Activated CD4-positive, alpha-beta memory T cell treated with anti-CD3 and anti-CD28 coated beads, Interleukin-2, amount 10 ng/mL, durations not matched to agents 7 days and 5 days (primary cell): ENCODE data around the gene ERICH6B. TPM values are rescaled to one million over a fixed set of nuclear protein-coding genes. Genes with fewer than 3 reads are reported as not detected.

Experiments used
- CTCF ChIA-PET: fragments of 350-600 bp; sonication (Branson Sonifier 250); formaldehyde crosslinking; loops from one replicate; lab custom pipeline; 2021; ENCODE audit warnings: antibody characterized with exemption, inconsistent platforms; lab: Charles Lee
- POLR2A ChIA-PET: fragments of 350-600 bp; sonication (Branson Sonifier 250); formaldehyde crosslinking; loops from one replicate; lab custom pipeline; 2021; ENCODE audit warnings: antibody characterized with exemption; lab: Charles Lee
- DNase-seq: peaks from one replicate; pipeline ENCODE4 v3.0.0-alpha.2; 2020
- H3K27ac Mint-ChIP-seq: one replicate; pipeline ENCODE4 v1.8.0; 2021; ENCODE audit warnings: mild to moderate bottlenecking, mixed read lengths
- H3K27me3 Mint-ChIP-seq: one replicate; pipeline ENCODE4 v1.8.0; 2021; ENCODE audit warnings: mixed read lengths
- H3K36me3 Mint-ChIP-seq: one replicate; pipeline ENCODE4 v1.8.0; 2021; ENCODE audit warnings: low read depth, mixed read lengths
- H3K4me1 Mint-ChIP-seq: one replicate; pipeline ENCODE4 v1.8.0; 2021; ENCODE audit warnings: mixed read lengths
- H3K4me3 Mint-ChIP-seq: one replicate; pipeline ENCODE4 v1.8.0; 2021; ENCODE audit warnings: mild to moderate bottlenecking, mixed read lengths
- H3K9me3 Mint-ChIP-seq: one replicate; pipeline ENCODE4 v1.8.0; 2021; ENCODE audit warnings: mixed read lengths
- total RNA-seq, 2 experiments: library from RNA; stranded (reverse); gene quantifications; one replicate each; pipeline ENCODE4 v1.2.3, GENCODE V29; 2021

The ERICH6B gene
- total RNA-seq, 2 experiments from 2014 or later: not detected

DNA sequence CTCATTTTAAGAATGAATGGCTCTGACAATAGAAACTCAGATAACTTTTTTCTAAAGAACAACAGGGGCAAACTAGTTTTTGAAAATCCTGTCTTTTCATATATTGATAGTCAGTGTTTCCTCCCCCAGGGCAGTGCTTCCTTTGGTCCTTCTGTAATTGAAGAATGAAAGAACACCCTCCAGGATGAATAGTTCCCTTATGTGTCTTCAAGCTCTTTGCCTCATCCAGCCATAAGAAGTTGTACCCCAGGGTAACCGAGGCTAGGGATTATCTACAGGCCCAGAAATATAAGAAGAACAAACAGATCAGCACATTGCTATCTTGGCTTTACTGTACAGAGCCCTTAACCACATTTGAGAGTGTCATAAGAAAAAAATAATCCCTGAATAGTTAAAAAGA is 12.1 kb upstream of the ERICH6B start:
- Mint-ChIP-seq H3K4me1 (no peaks in the 10 kb centered on the region), H3K4me3 (no peak overlapping the region), H3K27me3 (peaks cover 22% of the 10 kb centered on the region), H3K36me3 (no peaks in the 10 kb centered on the region), H3K27ac (no peak overlapping the region), H3K9me3 (no peaks in the 10 kb centered on the region)
- DNase-seq: no peak
- ChIA-PET CTCF (interaction anchor here (1.0 kb wide), 1 partner anchor 11 kb away, joined by 3 read pairs; no protein-coding TSS in a partner anchor), POLR2A (no interaction called here)

DNA sequence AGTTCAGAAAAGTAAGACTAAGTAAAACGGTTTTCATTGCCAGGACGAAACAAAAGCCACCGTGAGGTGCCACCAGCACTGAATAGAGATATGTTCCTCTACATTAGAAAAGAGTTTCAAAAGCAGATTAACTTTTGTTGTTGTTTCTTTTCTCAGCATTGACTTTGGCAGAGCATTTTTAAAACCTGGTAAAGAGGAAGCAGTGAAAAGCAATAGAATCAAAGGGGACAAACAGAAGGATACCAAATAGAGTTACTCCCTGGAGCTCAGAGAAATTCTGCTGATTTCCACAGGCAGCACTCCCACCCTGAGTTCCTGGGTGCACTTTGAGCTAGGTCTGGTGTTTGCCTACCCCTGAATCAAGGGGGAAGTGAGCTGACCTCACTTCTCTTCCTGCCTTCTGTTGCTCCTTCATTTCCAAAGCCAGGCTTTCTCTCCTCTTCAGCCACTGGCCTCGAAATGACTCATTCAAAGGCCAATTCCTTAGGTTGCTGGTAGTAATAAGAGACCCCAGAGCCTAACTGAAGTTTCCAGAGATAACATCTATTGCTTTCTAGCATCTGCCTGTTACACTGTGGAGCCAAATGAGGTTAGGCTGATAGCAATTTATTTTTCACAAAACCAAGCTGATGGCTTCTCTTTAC is 11.3 kb upstream of the ERICH6B start:
- ChIA-PET CTCF (interaction anchor here (1.0 to 2.6 kb wide), 2 partner anchors 12 to 91 kb away, joined by 3 to 8 read pairs; no protein-coding TSS in a partner anchor), POLR2A (no interaction called here)
- Mint-ChIP-seq H3K36me3 (no peaks in the 10 kb centered on the region), H3K27ac (no peak overlapping the region), H3K4me3 (no peak overlapping the region), H3K4me1 (no peaks in the 10 kb centered on the region), H3K9me3 (no peaks in the 10 kb centered on the region), H3K27me3 (peaks cover 22% of the 10 kb centered on the region)
- no peak for DNase-seq

DNA sequence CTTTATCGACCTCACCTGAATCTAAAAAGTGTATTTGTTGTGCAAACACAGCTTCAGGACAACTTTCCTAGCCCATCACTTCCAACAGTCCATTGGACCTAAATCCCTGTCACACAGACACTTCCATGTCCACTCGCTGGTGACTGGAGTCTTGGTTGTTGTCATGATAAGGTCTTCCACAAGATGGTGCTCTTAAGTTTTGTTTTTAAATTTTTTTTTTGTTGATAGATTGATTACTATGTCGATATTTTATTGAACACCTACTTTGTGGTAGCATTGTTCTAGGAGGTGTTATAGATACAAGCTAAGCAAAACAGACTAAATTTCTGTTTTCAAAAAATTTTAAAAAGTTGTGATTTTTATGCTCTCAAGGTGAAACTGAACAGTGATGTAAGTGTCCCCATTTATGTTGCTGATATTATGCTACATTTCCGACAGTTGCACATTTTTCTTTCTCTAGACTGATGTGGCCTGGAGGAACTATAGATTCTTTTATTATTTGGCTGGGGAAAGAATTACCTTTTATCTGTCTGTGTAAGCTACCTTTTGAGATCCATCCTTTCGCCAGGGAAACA is 8.1 kb upstream of the ERICH6B start:
- H3K36me3 Mint-ChIP-seq: no peaks in the 10 kb centered on the region
- no peak overlapping the region for H3K27ac Mint-ChIP-seq
- DNase-seq: no peak
- ChIA-PET POLR2A (no interaction called here), CTCF (interaction anchor here (0.9 to 1.7 kb wide), 6 partner anchors 10 to 429 kb away, joined by 3 to 6 read pairs (median 4); partner anchors contain the start of gene ZC3H13)
- H3K4me1 Mint-ChIP-seq: no peaks in the 10 kb centered on the region
- H3K27me3 Mint-ChIP-seq: peaks cover 40% of the 10 kb centered on the region
- H3K4me3 Mint-ChIP-seq: no peak overlapping the region
- H3K9me3 Mint-ChIP-seq: no peaks in the 10 kb centered on the region

DNA sequence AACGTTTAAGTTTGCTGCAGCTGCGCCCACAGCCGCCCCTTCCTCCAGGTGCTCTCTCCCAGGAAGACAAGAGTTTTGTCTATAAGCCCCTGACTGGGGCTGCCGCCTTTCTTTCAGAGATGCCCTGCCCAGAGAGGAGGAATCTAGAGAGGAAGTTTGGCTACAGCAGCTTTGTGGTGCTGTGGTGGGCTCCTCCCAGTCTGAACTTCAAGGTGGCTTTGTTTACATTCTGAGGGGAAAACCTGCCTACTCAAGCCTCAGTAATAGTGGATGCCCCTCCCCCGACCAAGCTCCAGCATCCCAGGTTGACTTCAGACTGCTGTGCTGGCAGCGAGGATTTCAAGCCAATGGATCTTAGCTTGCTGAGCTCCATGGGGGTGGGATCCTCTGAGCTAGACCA is 6.4 kb upstream of the ERICH6B start:
- no peak overlapping the region for H3K4me3 Mint-ChIP-seq
- H3K36me3 Mint-ChIP-seq: no peaks in the 10 kb centered on the region
- POLR2A ChIA-PET: no interaction called here
- H3K4me1 Mint-ChIP-seq: no peaks in the 10 kb centered on the region
- no peaks in the 10 kb centered on the region for H3K9me3 Mint-ChIP-seq
- no peak overlapping the region for H3K27ac Mint-ChIP-seq
- CTCF ChIA-PET: interaction anchor here (0.8 to 1.7 kb wide), 4 partner anchors 8 to 1837 kb away, joined by 4 to 7 read pairs (median 5); no protein-coding TSS in a partner anchor
- H3K27me3 Mint-ChIP-seq: peaks cover 55% of the 10 kb centered on the region
- DNase-seq: no peak

DNA sequence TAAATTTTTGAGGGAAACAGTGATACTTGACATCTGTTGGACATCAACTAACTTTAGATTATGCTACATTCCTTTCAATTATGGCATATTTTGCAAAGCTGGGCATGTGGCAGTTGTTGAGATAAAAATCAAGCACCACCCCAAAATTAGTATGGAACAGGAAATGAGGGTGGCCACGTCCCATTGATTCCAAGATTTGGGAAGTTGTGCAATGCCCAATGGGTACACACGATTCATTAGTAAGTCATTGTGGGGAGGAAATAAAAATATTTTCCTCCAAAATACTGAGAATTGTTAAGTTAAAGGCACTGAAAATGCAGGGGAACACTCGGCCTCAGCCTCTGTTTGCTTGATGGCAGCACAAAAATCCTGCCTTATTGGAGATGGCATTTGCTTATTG is 7.6 kb downstream of the ERICH6B start:
- no peaks in the 10 kb centered on the region for H3K4me1 Mint-ChIP-seq
- peaks cover 43% of the 10 kb centered on the region for H3K27me3 Mint-ChIP-seq
- H3K9me3 Mint-ChIP-seq: no peaks in the 10 kb centered on the region
- ChIA-PET POLR2A (no interaction called here), CTCF (no interaction called here)
- no peaks in the 10 kb centered on the region for H3K36me3 Mint-ChIP-seq
- no peak for DNase-seq
- no peak overlapping the region for H3K4me3 Mint-ChIP-seq
- no peak overlapping the region for H3K27ac Mint-ChIP-seq

DNA sequence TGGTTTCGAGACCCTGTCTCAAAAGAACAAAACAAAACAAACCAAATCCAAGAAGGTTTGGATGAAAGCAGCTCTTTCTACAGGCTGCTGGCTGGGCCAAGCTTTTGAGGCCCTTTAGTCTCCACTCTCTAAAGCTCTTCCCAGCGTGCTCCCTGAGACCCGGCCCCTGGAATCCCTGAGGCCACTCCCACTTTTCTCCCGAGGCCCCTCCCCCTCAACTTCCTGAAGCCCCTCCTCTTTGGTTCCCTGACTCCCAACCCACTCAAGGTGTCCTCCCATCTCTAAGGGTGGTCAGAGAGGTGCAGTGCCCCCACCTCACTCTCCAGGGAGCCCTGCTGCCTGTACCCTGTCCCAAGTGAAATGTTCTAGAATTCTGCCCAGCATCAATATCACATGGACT is 10.6 kb downstream of the ERICH6B start:
- Mint-ChIP-seq H3K9me3 (no peaks in the 10 kb centered on the region), H3K27ac (no peak overlapping the region), H3K36me3 (no peaks in the 10 kb centered on the region), H3K27me3 (peaks cover 31% of the 10 kb centered on the region), H3K4me1 (no peaks in the 10 kb centered on the region), H3K4me3 (no peak overlapping the region)
- CTCF ChIA-PET: interaction anchor here (1.0 kb wide), 1 partner anchor 233 kb away, joined by 3 read pairs; no protein-coding TSS in a partner anchor
- POLR2A ChIA-PET: no interaction called here
- no peak for DNase-seq

DNA sequence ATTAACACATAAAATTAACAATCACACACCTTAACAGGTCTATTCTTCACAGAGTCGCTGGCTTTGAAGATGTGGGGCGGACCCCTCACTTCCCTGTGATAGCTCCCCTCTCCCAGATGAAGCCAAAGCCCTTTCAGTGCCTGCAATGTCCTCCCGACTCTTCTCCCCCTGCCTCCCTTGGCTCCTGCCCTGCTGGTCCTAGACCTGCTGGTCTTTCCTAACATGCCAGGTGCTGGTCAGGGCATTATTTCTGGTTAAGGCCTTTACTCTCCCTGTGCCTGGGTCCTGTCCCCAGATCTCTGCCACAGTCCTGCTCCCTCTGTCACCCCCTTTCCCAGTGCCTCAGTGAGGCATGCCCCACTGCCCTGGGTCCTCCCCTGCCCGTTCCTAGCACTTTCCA is 12.2 kb downstream of the ERICH6B start:
- Mint-ChIP-seq H3K27ac (no peak overlapping the region), H3K36me3 (no peaks in the 10 kb centered on the region), H3K27me3 (peaks cover 24% of the 10 kb centered on the region), H3K4me3 (no peak overlapping the region), H3K4me1 (no peaks in the 10 kb centered on the region), H3K9me3 (no peaks in the 10 kb centered on the region)
- ChIA-PET POLR2A (no interaction called here), CTCF (no interaction called here)
- DNase-seq: no peak

DNA sequence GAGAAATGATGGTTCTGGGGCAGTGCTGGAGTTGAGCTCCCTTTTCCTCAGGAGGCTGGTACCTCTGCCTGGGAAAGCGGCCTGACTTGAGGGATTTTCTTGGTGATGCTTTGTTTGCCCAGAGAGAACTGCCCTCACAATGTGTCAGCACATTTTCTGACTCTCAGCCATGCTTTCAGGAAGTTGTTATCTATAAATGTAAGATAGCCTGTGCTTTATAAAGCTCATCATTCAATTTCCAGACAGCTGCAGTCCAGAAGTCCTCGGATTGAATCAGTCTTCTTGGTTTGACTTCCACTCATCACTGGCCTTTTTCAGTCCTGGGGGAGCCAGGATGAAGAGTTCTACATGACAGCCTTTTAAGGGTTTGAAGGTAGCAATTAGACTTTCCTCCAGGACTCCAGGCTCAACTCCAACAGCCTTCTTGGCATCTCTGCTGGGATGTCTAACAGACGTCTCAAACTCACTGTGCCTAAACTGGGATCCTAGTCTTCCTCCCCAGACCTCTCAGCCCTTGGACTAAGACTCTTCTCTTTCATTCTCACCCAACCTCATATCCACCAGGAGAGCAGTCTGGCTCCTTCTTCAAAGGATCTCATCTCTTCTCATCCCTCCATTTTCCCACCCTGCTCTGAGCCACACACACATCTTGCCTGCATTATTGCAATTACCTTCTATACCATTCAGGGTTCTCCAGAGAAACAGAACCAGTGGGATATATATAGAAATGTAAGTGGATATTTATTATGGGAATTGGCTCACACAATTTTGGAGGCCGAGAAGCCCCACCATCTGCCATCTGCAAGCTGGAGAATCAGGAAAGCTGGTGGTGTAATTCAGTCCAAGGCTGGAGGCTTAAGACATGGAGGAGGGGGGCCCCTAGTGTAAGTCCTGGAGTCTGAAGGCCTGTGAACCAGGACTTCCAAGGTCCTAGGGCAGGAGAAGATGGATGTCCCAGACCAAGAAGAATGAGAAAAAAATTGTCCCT is 13.1 kb downstream of the ERICH6B start:
- no peaks in the 10 kb centered on the region for H3K9me3 Mint-ChIP-seq
- H3K4me1 Mint-ChIP-seq: no peaks in the 10 kb centered on the region
- H3K4me3 Mint-ChIP-seq: no peak overlapping the region
- no peak for DNase-seq
- peaks cover 24% of the 10 kb centered on the region for H3K27me3 Mint-ChIP-seq
- POLR2A ChIA-PET: no interaction called here
- no peak overlapping the region for H3K27ac Mint-ChIP-seq
- no peaks in the 10 kb centered on the region for H3K36me3 Mint-ChIP-seq
- CTCF ChIA-PET: no interaction called here

DNA sequence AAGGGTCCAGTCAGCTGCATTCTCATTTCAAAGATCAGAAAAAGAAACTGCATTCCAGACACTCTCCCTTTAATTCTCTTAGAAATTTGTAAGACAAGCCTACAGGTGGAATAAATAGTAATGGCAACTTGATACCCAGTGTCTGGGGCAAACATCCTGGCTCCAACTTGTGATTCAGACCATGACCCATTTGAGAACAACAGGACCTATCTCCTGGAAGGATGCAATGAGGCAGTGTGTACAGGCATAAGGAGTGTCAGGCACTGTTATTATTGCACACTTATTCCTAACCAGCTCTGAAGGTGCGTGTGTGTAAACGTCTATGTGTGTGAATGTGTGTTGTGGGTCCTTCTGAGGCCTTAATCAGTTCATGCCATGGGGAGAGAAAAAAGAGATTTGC is 13.9 kb downstream of the ERICH6B start:
- Mint-ChIP-seq H3K4me1 (no peaks in the 10 kb centered on the region), H3K36me3 (no peaks in the 10 kb centered on the region), H3K27me3 (peaks cover 24% of the 10 kb centered on the region), H3K9me3 (no peaks in the 10 kb centered on the region), H3K27ac (no peak overlapping the region), H3K4me3 (no peak overlapping the region)
- POLR2A ChIA-PET: no interaction called here
- DNase-seq: no peak
- CTCF ChIA-PET: no interaction called here

DNA sequence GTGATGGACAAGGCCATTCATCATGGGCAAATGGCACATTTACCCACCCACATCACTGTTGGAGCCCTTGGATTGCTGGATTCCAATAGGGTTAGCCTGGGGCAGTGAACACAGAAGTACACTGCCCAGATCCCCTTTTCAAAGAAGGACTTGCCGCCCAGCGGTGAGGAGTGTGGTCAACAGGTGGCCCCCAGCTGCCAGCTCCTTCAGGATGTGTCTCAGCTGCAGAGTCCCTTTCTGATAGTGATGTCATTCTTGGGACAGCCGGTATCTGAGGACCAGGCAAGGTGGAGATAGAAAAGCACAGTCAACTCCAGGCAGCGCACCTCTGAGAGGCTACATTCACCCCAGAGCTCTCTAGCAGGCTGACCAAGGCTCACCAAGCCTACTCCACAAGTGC is 16.9 kb downstream of the ERICH6B start:
- Mint-ChIP-seq H3K4me3 (no peak overlapping the region), H3K9me3 (no peaks in the 10 kb centered on the region), H3K27ac (no peak overlapping the region), H3K36me3 (no peaks in the 10 kb centered on the region), H3K4me1 (no peaks in the 10 kb centered on the region), H3K27me3 (peaks cover 28% of the 10 kb centered on the region)
- POLR2A ChIA-PET: no interaction called here
- DNase-seq: no peak
- CTCF ChIA-PET: no interaction called here

DNA sequence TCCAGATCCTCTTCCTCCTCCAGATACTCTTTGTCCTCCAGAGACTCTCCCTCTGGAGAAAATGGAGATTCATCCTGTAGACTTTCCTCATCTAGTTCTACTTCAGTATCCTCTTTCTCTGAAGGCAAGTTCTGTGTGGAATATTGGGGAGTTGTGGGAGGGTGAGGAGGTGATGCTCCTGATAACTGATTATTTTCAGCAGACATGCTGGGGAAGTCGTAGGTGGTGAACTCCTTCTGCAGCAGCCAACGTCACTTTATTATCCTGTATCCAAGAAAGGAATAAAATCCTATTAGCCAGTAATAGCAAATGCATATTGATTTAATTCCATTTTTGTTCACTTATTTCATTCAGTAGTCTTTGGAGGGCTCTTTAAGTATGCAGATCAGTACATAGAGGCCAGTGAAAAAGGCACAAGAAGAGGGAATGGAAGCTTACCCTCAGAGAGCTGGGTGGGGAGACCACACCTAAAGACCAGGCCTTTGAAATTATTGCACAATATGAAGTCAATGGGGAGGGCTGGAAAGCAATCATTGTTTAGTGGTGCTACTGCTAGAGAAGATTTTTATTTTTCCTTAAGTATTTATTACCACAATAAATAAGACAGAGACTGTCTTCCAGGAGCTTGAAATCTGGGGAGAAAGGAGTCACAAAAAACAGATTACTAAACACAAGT is 18.6 kb downstream of the ERICH6B start:
- no peak for DNase-seq
- H3K9me3 Mint-ChIP-seq: no peaks in the 10 kb centered on the region
- POLR2A ChIA-PET: no interaction called here
- H3K4me3 Mint-ChIP-seq: no peak overlapping the region
- H3K27ac Mint-ChIP-seq: no peak overlapping the region
- CTCF ChIA-PET: no interaction called here
- H3K27me3 Mint-ChIP-seq: peaks cover 28% of the 10 kb centered on the region
- no peaks in the 10 kb centered on the region for H3K4me1 Mint-ChIP-seq
- H3K36me3 Mint-ChIP-seq: no peaks in the 10 kb centered on the region

DNA sequence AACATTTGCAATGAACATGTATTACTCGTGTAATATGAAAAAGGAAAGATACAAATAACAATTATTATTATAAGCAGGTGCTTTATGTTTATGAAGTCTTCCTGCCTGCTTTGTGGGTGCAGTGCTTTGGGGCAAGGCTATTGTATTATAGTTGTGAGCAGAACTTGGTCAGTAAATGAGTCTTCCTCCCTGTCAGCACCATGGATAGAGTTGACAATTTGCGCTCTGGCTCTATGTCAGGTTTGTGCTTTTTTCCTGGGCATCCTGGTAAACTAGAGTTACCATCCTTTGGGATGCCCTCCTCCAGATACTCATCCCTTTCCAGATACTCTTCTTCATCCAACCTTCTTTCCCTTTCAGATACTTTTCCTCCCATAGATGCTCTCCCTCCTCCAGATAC is 19.6 kb downstream of the ERICH6B start:
- ChIA-PET CTCF (no interaction called here), POLR2A (no interaction called here)
- Mint-ChIP-seq H3K4me3 (no peak overlapping the region), H3K27ac (no peak overlapping the region), H3K9me3 (no peaks in the 10 kb centered on the region), H3K36me3 (no peaks in the 10 kb centered on the region), H3K4me1 (no peaks in the 10 kb centered on the region), H3K27me3 (peaks cover 27% of the 10 kb centered on the region)
- DNase-seq: no peak

DNA sequence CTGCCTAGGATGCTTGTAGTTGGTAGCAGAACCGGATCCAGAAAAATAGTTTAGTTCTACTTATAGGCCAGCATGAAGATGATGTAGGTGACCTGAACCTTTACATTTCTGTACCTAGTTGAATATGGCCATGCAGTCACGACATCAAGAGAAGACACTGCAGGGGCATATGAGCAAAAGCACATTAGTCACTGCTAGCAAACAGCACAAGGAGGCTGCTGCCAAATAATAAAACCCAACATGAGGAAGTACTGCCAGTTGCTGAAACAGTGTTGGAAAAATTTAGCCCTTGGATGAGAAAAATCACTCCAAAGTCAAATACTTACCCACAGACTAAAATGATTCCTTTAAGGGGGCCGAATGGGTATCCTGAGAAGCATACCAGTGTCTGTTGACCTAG is 20.8 kb downstream of the ERICH6B start:
- no peak overlapping the region for H3K27ac Mint-ChIP-seq
- no peaks in the 10 kb centered on the region for H3K9me3 Mint-ChIP-seq
- H3K36me3 Mint-ChIP-seq: no peaks in the 10 kb centered on the region
- no peak overlapping the region for H3K4me3 Mint-ChIP-seq
- no peaks in the 10 kb centered on the region for H3K4me1 Mint-ChIP-seq
- ChIA-PET POLR2A (no interaction called here), CTCF (no interaction called here)
- peaks cover 20% of the 10 kb centered on the region for H3K27me3 Mint-ChIP-seq
- DNase-seq: no peak
